ENCODE results near the gene GAGE12J.
A peak's percentile ranks its signal among the peaks of the same experiment; 100 is the strongest.
"Not testable (repeated sequence)": the region's sequence is repeated elsewhere in the genome, so short reads cannot be mapped to it uniquely, and the experiment has no call there.

The GAGE12J gene

DNA sequence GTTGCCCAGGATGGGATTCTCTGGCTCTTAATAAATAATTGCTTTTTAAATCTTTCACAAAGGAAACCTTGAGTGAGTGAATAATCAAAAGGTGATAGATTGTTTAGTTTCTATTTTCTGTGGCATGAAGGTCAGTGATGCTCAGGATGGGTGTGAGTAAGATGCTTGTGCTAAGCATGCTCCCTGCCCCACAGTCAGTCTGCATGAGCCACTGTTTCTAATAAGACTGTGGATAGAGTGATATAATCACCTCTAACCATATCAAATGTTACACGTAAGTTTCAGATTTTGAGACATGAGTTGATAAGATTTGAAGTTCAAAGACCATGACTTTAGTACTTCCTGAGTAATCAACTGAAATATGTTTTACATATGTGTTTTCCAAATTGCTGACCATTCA lies 21.1 kb upstream of the GAGE12J start:
- Histone ChIP-seq H3K9me3 (ENCODE audit: control insufficient read depth, insufficient read depth, low read depth, low read length) (no peaks in the 10 kb centered on the region), H3K4me3 (ENCODE audit: low read depth, low read length) (no peak overlapping the region), H3K4me1 (ENCODE audit: control insufficient read depth, insufficient read depth, low read length) (no peaks in the 10 kb centered on the region), H3K27ac (ENCODE audit: extremely low read depth, low read depth, low read length) (no peak overlapping the region), H3K36me3 (ENCODE audit: control insufficient read depth in 2 of 2, insufficient read depth in 1 of 2, low read length in 2 of 2) (no peaks in the 10 kb centered on the region)
- CTCF ChIA-PET: interaction anchor here (0.7 to 1.4 kb wide), 2 partner anchors 9 to 81 kb away, joined by 4 read pairs; no protein-coding TSS in a partner anchor
- TF ChIP-seq ZNF670 (tag by site-specific recombination; IDR thresholded peaks at IDR 0.05; ENCODE audit: low read depth) (no peak), ZNF404 (tag by site-specific recombination; IDR thresholded peaks at IDR 0.05) (no peak), ZFHX2 (tag by site-specific recombination; conservative IDR thresholded peaks at IDR 0.05) (no peak), ZFP41 (tag by site-specific recombination; IDR thresholded peaks at IDR 0.05; ENCODE audit: borderline replicate concordance) (no peak), ZNF366 (tag by site-specific recombination; conservative IDR thresholded peaks at IDR 0.05) (no peak), ZNF223 (tag by site-specific recombination; IDR thresholded peaks at IDR 0.05) (no peak), KLF7 (tag by site-specific recombination; IDR thresholded peaks at IDR 0.05; ENCODE audit: borderline replicate concordance) (no peak), ZNF112 (tag by site-specific recombination; IDR thresholded peaks at IDR 0.05) (no peak), SCRT1 (tag by site-specific recombination; IDR thresholded peaks at IDR 0.05; ENCODE audit: borderline replicate concordance) (no peak), ZFP37 (tag by site-specific recombination; IDR thresholded peaks at IDR 0.05) (no peak), ZNF830 (tag by site-specific recombination; IDR thresholded peaks at IDR 0.05; ENCODE audit: low read depth) (no peak), ZNF645 (tag by site-specific recombination; IDR thresholded peaks at IDR 0.05) (no peak)
- POLR2A ChIA-PET: no interaction called here

DNA sequence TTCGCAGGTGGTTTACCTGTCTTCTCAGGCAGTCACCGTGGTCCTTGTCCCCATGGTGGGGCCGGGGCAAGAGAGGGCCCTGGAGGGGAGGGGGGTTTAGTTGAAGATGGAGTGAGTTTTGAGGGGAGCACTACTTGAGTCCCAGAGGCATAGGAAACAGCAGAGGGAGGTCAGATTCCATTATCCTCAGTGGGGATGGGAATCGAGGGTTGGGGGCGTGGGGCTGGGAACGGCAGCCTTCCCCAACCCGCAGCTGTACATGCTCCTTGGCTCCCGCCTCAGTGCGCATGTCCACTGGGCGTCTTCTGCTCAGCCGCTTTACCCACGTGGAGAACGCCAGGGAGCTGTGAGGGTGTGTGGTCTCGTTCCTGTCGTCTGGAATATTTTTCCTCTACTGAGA lies 18.5 kb upstream of the GAGE12J start, which contains the start of gene GAGE10:
Gene GAGE10, plus strand, starts transcription at position 301 of the 400 bp plus-strand sequence. CDS start 1,214 bp downstream, outside the sequence.
- no peaks in the 10 kb centered on the region for H3K9me3 ChIP-seq (ENCODE audit: control insufficient read depth, insufficient read depth, low read depth, low read length)
- no peaks in the 10 kb centered on the region for H3K36me3 ChIP-seq (ENCODE audit: control insufficient read depth in 2 of 2, insufficient read depth in 1 of 2, low read length in 2 of 2)
- H3K4me1 ChIP-seq (ENCODE audit: control insufficient read depth, insufficient read depth, low read length): no peaks in the 10 kb centered on the region
- no peak for TF ChIP-seq ZNF830 (tag by site-specific recombination; IDR thresholded peaks at IDR 0.05; ENCODE audit: low read depth)
- no peak for TF ChIP-seq ZNF416 (tag by site-specific recombination; IDR thresholded peaks at IDR 0.05)
- no peak for TF ChIP-seq ZNF768 (tag by site-specific recombination; IDR thresholded peaks at IDR 0.05)
- TF ChIP-seq ZNF596 (tag by site-specific recombination; IDR thresholded peaks at IDR 0.05): no peak
- TF ChIP-seq RBAK (tag by site-specific recombination; IDR thresholded peaks at IDR 0.05): no peak
- H3K27ac ChIP-seq (ENCODE audit: extremely low read depth, low read depth, low read length): no peak within 1 kb of the TSS
- POLR2A ChIA-PET: no interaction called here
- CTCF ChIA-PET: no interaction called here
- H3K4me3 ChIP-seq (ENCODE audit: low read depth, low read length): no peak within 1 kb of the TSS

DNA sequence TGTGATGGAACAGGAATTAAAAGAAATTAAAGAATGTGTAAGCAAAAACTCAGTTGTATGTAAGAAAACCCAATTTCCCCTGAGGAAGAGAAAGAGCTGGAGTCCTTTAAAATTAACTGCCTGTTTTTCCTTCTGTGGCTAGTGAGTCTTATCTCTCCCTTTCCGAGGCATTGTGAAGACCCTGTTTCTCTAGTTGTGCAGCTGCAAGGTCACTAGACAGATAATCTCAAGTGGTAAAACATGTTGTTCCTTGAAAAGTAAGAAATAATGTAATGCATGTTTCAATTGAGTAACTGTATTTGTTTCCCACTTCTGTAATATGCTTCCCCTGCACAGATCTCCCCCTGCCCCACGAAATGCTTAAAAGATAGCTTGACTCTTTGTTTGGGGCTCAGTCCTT lies 14.1 kb upstream of the GAGE12J start:
- CTCF ChIA-PET: interaction anchor here (0.9 kb wide), 1 partner anchor 16 kb away, joined by 4 read pairs; no protein-coding TSS in a partner anchor
- H3K4me1 ChIP-seq (ENCODE audit: control insufficient read depth, insufficient read depth, low read length); H3K27ac ChIP-seq (ENCODE audit: extremely low read depth, low read depth, low read length); H3K4me3 ChIP-seq (ENCODE audit: low read depth, low read length); H3K36me3 ChIP-seq (ENCODE audit: control insufficient read depth in 2 of 2, insufficient read depth in 1 of 2, low read length in 2 of 2); POLR2A ChIA-PET; H3K9me3 ChIP-seq (ENCODE audit: control insufficient read depth, insufficient read depth, low read depth, low read length): not testable (repeated sequence)

DNA sequence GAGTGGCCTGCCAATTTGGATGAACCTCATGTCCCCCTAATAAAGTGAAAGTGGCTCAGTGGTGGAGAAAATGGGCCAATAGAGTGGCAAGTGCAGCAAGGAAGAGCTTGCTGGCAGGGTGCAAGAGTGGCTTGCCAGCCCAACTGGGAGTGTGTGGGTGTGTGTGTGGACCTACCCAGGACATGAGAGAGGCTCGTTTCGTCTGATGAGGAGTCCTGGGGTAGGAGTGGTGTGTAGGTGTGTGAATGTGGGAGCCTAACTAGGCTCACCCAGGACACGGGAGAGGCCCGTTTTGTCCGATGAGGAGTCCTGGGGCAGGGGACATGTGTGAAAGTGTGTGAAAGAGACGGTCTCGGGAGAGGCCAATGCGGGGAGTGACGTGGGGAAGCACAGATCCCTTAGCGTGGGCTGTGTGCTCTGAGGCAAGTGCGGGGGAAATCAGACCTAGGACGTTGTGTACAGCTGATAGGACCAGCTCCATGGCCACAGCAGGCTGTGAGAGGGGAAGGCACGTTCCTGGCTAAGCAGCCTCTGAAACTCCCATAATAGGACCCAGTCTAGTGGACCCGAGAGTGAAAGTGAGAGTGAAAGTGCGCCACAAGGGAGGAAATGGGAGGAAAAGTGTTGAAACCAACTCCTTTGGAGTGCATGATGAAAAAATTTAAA lies 13.1 kb upstream of the GAGE12J start:
- no peaks in the 10 kb centered on the region for H3K4me1 ChIP-seq (ENCODE audit: control insufficient read depth, insufficient read depth, low read length)
- no peak overlapping the region for H3K27ac ChIP-seq (ENCODE audit: extremely low read depth, low read depth, low read length)
- POLR2A ChIA-PET: no interaction called here
- TF ChIP-seq ZFHX2 (tag by site-specific recombination; conservative IDR thresholded peaks at IDR 0.05) (peak; percentile 60), ZNF664 (tag by site-specific recombination; IDR thresholded peaks at IDR 0.05) (no peak), OVOL3 (tag by site-specific recombination; IDR thresholded peaks at IDR 0.05) (no peak), ZNF658 (tag by site-specific recombination; IDR thresholded peaks at IDR 0.05) (no peak), PRDM1 (tag by site-specific recombination; IDR thresholded peaks at IDR 0.05) (peak; percentile 6), EGR2 (tag by site-specific recombination; IDR thresholded peaks at IDR 0.05; ENCODE audit: low read depth) (peak; percentile 48; the same call in 1 of the 2 replicates)
- no peaks in the 10 kb centered on the region for H3K36me3 ChIP-seq (ENCODE audit: control insufficient read depth in 2 of 2, insufficient read depth in 1 of 2, low read length in 2 of 2)
- CTCF ChIA-PET: interaction anchor here (0.9 kb wide), 1 partner anchor 17 kb away, joined by 4 read pairs; no protein-coding TSS in a partner anchor
- no peaks in the 10 kb centered on the region for H3K9me3 ChIP-seq (ENCODE audit: control insufficient read depth, insufficient read depth, low read depth, low read length)
- no peak overlapping the region for H3K4me3 ChIP-seq (ENCODE audit: low read depth, low read length)

All from HEK293 (cell line).